CD4-positive, CD25-positive, alpha-beta regulatory T cell (primary cell): ENCODE results near the gene TCEA2. TPM values are rescaled to one million over a fixed set of nuclear protein-coding genes. Genes with fewer than 3 reads are reported as not detected.

ENCODE experiments used
- ATAC-seq, 2 donors: fragments of 150-1000 bp; cut with Tn5 transposase; one replicate each; pipeline ENCODE4 v1.10.0; 2021; ENCODE audit warnings: low read depth in 2 of 2, moderate number of reproducible peaks in 2 of 2, moderate library complexity in 1 of 2
- DNase-seq, 3 donors: peaks; one replicate each; pipeline versions ENCODE4 v3.0.0 to v3.0.0-alpha.2; 2012 to 2022; ENCODE audit warnings: mixed read lengths in 1 of 3
- H3K27ac ChIP-seq: one replicate; pipeline ENCODE4 v1.7.0; 2013; ENCODE audit warnings: mild to moderate bottlenecking, low read length; ENCODE audit not compliant: insufficient read depth, poor library complexity, severe bottlenecking
- H3K27me3 ChIP-seq: one replicate; pipeline ENCODE4 v1.7.0; 2013; ENCODE audit warnings: low read length; ENCODE audit not compliant: control insufficient read depth, insufficient read depth
- H3K36me3 ChIP-seq: one replicate; pipeline ENCODE4 v1.7.0; 2013; ENCODE audit warnings: mild to moderate bottlenecking, low read length, moderate library complexity; ENCODE audit not compliant: control insufficient read depth, insufficient read depth
- H3K4me1 ChIP-seq: 2 replicates; pipeline ENCODE4 v1.7.0; 2013; ENCODE audit warnings: mild to moderate bottlenecking, low read length; ENCODE audit not compliant: insufficient read depth, control insufficient read depth, poor library complexity, severe bottlenecking
- H3K4me3 ChIP-seq: one replicate; pipeline ENCODE4 v1.7.0; 2013; ENCODE audit warnings: low read depth, mild to moderate bottlenecking, low read length, moderate library complexity
- H3K9me3 ChIP-seq, 2 experiments: 1 replicate in 1 of 2; 2 replicates in 1 of 2; pipeline ENCODE4 v1.7.0; 2013; ENCODE audit warnings: low read length in 2 of 2, mild to moderate bottlenecking in 1 of 2, moderate library complexity in 1 of 2; ENCODE audit not compliant: control insufficient read depth in 2 of 2
- H3K27ac Mint-ChIP-seq, 3 donors: one replicate each; pipeline ENCODE4 v1.8.0; 2020 to 2022; ENCODE audit warnings: mild to moderate bottlenecking in 3 of 3, mixed read lengths in 3 of 3, moderate library complexity in 2 of 3
- H3K27me3 Mint-ChIP-seq: one replicate; pipeline ENCODE4 v1.8.0; 2022; ENCODE audit warnings: mild to moderate bottlenecking, mixed read lengths
- H3K36me3 Mint-ChIP-seq: one replicate; pipeline ENCODE4 v1.8.0; 2020; ENCODE audit warnings: mixed read lengths
- H3K4me1 Mint-ChIP-seq, 4 donors: one replicate each; pipeline ENCODE4 v1.8.0; 2020 to 2022; ENCODE audit warnings: mixed read lengths in 4 of 4, mild to moderate bottlenecking in 1 of 4
- H3K4me3 Mint-ChIP-seq, 4 donors: one replicate each; pipeline ENCODE4 v1.8.0; 2020 to 2022; ENCODE audit warnings: mild to moderate bottlenecking in 4 of 4, mixed read lengths in 4 of 4, moderate library complexity in 3 of 4
- H3K9me3 Mint-ChIP-seq, 7 donors: one replicate each; pipeline ENCODE4 v1.8.0; 2020 to 2022; ENCODE audit warnings: mixed read lengths in 7 of 7, mild to moderate bottlenecking in 3 of 7, moderate library complexity in 2 of 7
- polyA plus RNA-seq, 4 donors: library from polyadenylated mRNA; unstranded; fragments of 300-500 nt; fragmentation: Illumina TruSeq; gene quantifications; one replicate each; pipeline ENCODE4 v1.2.3, GENCODE V29; 2021
- total RNA-seq: library from RNA; stranded (reverse); gene quantifications from one replicate; pipeline ENCODE4 v1.2.3, GENCODE V29; 2022

Gene TCEA2
- total and polyA plus RNA-seq, 5 donors from 2014 or later = 17.7 to 27.1 (median 23.2) TPM

DNA sequence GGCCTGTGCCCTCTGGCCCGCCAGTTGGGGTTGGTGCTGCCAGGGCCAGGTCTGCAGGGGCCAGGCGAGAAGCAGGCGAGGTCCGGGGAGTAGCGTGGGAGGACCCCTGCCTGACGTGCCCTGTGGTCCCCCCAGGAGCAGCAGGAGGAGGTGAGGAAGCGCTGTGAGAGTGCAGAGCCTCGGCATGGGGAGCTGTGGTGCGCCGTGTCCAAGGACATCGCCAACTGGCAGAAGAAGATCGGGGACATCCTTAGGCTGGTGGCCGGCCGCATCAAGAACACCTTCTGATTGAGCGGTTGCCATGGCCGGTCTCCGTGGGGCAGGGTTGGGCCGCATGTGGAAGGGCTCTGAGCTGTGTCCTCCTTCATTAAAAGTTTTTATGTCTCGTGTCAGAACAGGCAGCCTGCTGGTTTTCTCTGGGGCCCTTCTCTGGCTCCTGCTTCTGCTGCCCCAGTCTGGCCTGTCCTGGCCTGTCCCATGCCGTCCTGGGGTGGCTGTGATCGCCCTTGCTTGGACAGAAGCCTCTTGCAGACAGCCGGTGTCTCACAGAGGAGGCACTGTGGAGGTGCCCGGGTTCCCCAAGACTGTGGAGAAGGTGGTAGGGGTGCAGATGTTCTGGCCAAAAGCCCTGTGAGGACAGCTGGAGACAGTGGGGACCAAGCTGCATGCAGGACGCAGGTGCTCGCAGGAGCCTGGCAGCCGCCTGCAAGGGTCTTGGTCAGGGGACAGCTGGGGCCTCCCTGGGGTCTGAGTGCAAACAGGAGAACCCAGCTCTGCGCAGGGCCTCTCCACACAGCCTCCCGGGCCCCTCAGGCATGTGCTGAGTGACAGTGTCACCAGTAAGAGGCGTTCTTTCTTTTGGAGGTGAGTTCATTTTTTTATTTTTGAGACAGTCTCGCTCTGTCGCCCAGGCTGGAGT lies 30.0 kb upstream of the TCEA2 start:
- Mint-ChIP-seq H3K4me1 (peaks cover 0 to 28% (median 12%) of the 10 kb centered on the region in 4 donors), H3K27ac (peak overlapping the region in 1 of 3 donors; percentile 91), H3K27me3 (peaks cover 4% of the 10 kb centered on the region), H3K9me3 (no peaks in the 10 kb centered on the region), H3K4me3 (no peak overlapping the region), H3K36me3 (peaks cover 11% of the 10 kb centered on the region)
- no peaks in the 10 kb centered on the region for H3K9me3 ChIP-seq
- ATAC-seq (no peak), DNase-seq (no peak)
- H3K36me3 ChIP-seq = peaks cover 46% of the 10 kb centered on the region
- H3K27me3 ChIP-seq = no peaks in the 10 kb centered on the region
- H3K4me1 ChIP-seq = peaks cover 39% of the 10 kb centered on the region
- H3K27ac ChIP-seq = no peak overlapping the region
- no peak overlapping the region for H3K4me3 ChIP-seq

DNA sequence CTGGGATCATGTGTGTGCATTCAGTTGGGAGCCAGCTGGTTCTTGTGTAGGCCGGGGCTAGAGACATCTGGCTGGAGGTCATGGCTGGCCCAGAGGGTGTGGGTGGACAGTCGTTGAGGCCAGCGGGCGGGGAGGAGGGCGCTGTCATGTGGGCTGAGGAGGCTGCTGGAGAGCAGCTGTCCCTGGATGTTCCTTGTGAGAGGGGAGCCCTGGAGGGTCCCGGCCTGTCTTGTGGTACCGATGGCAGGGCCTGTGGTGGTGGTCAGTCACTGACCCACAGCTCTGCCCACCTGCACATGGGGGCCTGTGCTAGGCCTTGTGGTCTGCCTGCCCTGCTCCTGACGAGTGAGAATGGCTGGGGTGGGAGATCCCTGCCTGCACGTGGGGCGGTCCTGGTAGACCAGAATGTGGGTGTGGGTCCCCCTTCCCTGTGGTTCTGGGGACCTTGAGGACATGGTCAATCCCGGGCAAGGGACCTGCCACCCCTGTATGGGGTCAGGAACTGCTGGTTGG lies 29.0 kb upstream of the TCEA2 start:
- Mint-ChIP-seq H3K4me3 (no peak overlapping the region), H3K4me1 (peaks cover 0 to 28% (median 12%) of the 10 kb centered on the region in 4 donors), H3K36me3 (peaks cover 9% of the 10 kb centered on the region), H3K27ac (peak overlapping the region in 2 of 3 donors; percentile 76 to 91), H3K9me3 (no peaks in the 10 kb centered on the region), H3K27me3 (peaks cover 4% of the 10 kb centered on the region)
- no peaks in the 10 kb centered on the region for H3K27me3 ChIP-seq
- H3K4me3 ChIP-seq = no peak overlapping the region
- DNase-seq (no peak), ATAC-seq (no peak)
- no peak overlapping the region for H3K27ac ChIP-seq
- peaks cover 50% of the 10 kb centered on the region for H3K4me1 ChIP-seq
- H3K9me3 ChIP-seq = no peaks in the 10 kb centered on the region
- peaks cover 37% of the 10 kb centered on the region for H3K36me3 ChIP-seq

DNA sequence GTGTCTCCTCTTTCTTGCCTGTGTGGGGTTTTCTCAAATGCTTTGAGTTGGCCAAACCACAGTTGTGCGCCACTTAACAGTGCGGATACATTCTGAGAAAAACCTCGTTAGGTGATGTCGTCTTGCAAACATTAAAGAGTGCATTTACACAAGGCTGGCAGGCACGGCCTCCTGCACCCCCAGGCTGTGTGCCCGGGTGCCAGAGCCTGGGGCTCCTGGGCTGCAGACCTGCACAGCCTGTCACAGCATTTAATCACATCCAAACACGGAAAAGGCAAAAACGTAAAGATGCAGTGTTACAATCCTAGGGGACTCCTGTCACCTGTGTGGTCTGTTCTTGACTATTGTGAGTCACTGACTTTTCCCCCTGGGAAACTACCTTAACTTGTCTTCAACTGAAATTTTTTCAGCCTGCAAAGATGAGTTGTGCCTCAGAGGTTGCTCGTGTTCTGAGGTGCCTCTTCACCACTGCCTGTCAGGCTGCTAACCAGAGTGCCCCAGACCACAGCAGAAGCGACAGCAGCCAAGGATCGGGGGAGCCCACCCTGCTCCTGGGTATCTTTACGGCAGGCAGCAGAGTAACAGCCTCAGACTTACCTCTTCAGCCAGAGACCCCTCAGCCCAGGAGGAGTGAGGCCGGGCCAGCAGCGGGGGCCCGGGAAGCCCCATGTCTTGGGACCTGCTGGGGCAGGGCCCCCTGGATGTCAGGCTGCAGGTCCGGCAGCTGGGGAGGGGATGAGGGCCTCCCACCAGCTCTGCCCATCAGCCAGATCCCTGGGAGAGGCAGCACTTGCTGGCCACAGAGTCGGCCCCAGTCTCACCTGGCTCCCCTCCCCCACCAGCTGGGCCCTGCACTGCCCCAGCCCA lies 27.7 kb upstream of the TCEA2 start:
- peaks cover 4% of the 10 kb centered on the region for H3K27me3 Mint-ChIP-seq

DNA sequence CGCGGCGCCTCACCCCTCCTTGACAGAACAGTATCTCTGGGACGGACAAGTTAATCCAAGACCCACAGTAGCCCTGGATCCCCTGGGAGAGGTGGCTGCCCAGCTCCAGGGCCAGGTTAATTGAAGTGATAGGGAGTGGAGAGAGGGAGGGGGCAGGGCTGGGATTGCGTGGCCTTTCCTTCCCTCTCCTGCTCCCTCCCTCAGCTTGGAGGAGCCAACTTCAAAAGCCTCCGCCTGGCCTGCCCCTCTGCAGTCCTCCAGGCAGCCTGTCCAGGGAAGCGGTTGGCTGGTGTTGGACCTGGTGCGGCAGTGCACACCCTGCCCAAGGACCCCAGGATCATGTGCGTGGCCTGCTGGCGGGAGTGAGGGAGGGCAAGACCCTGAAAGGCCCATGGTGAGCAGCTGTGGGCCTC lies 27.1 kb upstream of the TCEA2 start, which contains the start of gene C20orf204:
Gene C20orf204 (plus strand): TSS at position 250 of the 413 bp plus-strand sequence. CDS start 142 bp downstream, at position 392.
- Histone ChIP-seq H3K27ac (peak within 1 kb of the TSS; percentile 54), H3K4me3 (peak within 1 kb of the TSS; percentile 1), H3K27me3 (no peaks in the 10 kb centered on the region), H3K9me3 (no peaks in the 10 kb centered on the region), H3K36me3 (peaks cover 18% of the 10 kb centered on the region), H3K4me1 (peaks cover 66% of the 10 kb centered on the region)
- ATAC-seq = no peak
- DNase-seq = no peak
- Mint-ChIP-seq H3K4me3 (peak within 1 kb of the TSS; percentile 70 to 74 (median 72)), H3K9me3 (no peaks in the 10 kb centered on the region), H3K36me3 (peaks cover 4% of the 10 kb centered on the region), H3K27ac (peak within 1 kb of the TSS in 2 of 3 donors; percentile 86 to 99), H3K27me3 (peaks cover 4% of the 10 kb centered on the region), H3K4me1 (peaks cover 0 to 41% (median 16%) of the 10 kb centered on the region in 4 donors)

More for the DNA sequence above, 27.7 kb upstream of the TCEA2 start:
- Histone ChIP-seq H3K9me3 (no peaks in the 10 kb centered on the region), H3K27me3 (no peaks in the 10 kb centered on the region), H3K4me1 (peaks cover 61% of the 10 kb centered on the region), H3K4me3 (peak overlapping the region; percentile 1), H3K36me3 (peaks cover 24% of the 10 kb centered on the region), H3K27ac (peak overlapping the region; percentile 54)
- Mint-ChIP-seq H3K9me3 (no peaks in the 10 kb centered on the region), H3K27ac (peak overlapping the region in 2 of 3 donors; percentile 86 to 99), H3K4me1 (peaks cover 0 to 38% (median 16%) of the 10 kb centered on the region in 4 donors), H3K4me3 (peak overlapping the region; percentile 48 to 74 (median 72)), H3K36me3 (peaks cover 8% of the 10 kb centered on the region)
- ATAC-seq (peak; percentile 15 to 52), DNase-seq (peak in 1 of 3 donors; percentile 83)

DNA sequence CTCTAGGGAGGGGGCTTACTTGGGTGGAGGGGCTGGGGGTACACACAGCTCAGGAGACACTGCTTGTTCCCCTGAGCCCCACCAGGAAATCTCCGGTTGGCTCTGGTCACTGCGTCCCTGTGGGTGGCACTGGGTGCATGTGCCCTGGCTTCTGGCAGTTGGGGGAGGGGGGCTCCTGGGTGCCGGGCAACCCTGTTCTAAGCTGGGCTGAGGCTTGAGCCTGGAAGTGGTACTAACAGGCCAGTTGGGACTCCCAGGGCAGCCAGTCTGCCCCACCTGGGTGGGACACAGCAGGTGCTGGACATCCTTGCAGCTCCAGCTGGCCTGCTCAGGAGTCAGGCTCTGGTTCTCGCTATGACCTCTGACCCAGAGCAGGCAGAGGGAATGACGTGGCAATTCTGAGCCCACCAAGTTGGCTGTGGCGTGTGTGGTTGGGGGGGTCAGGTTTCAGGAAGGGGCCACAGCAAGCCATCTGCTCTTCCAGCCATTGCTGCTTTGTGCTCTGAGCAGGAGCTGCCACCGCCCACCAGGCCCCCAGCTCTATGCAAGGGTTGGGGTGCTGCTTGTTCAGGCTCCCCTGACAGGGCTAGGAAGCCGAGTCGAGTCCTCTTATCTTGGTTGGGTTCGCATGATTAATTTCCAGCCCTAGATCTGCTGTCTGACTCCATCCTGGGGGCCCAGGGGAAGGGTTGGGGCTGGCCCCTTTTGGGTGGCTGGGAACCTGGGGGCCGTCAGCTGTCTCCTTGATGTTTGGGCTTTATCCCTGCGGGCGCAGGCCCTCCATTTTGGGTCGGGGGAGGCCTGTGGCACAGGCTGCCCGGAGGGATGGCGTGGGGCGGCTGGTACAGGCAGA lies 26.4 kb upstream of the TCEA2 start:
- Histone ChIP-seq H3K9me3 (no peaks in the 10 kb centered on the region), H3K4me1 (peaks cover 72% of the 10 kb centered on the region), H3K4me3 (no peak overlapping the region), H3K36me3 (peaks cover 15% of the 10 kb centered on the region), H3K27me3 (no peaks in the 10 kb centered on the region), H3K27ac (peak overlapping the region; percentile 33)
- no peak for ATAC-seq
- peaks cover 4% of the 10 kb centered on the region for H3K36me3 Mint-ChIP-seq
- peak overlapping the region in 3 of 4 donors; percentile 24 to 70 (median 63) for H3K4me3 Mint-ChIP-seq
- H3K4me1 Mint-ChIP-seq = peaks cover 0 to 46% (median 16%) of the 10 kb centered on the region in 4 donors
- no peak for DNase-seq
- peaks cover 4% of the 10 kb centered on the region for H3K27me3 Mint-ChIP-seq
- peak overlapping the region in 1 of 3 donors; percentile 95 for H3K27ac Mint-ChIP-seq
- H3K9me3 Mint-ChIP-seq = no peaks in the 10 kb centered on the region

DNA sequence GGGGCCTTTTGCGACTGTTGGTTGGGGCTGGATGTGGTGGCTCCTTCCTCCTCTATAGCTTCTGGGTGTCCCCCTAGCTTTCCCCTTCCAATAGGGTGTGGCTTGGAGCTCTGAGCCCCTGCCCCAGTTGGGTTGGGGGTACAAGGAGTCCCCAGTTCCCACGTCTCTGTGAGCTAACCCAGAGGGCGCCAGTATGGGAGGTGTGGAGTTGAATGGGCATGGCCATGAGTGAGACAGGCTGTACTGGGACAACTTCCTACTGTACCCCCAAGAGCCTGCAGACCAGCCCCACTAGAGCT lies 25.9 kb upstream of the TCEA2 start:
- H3K27ac ChIP-seq = no peak overlapping the region
- H3K4me3 ChIP-seq = no peak overlapping the region
- no peaks in the 10 kb centered on the region for H3K27me3 ChIP-seq
- Mint-ChIP-seq H3K36me3 (peaks cover 4% of the 10 kb centered on the region), H3K4me3 (peak overlapping the region in 3 of 4 donors; percentile 62 to 70 (median 63)), H3K27me3 (peaks cover 4% of the 10 kb centered on the region), H3K4me1 (peaks cover 0 to 50% (median 16%) of the 10 kb centered on the region in 4 donors), H3K9me3 (no peaks in the 10 kb centered on the region), H3K27ac (peak overlapping the region in 1 of 3 donors; percentile 95)
- H3K4me1 ChIP-seq = peaks cover 78% of the 10 kb centered on the region
- peaks cover 10% of the 10 kb centered on the region for H3K36me3 ChIP-seq
- ATAC-seq (no peak), DNase-seq (no peak)
- H3K9me3 ChIP-seq = no peaks in the 10 kb centered on the region
